ENCODE measurements around the gene DIRAS1. TPM values are rescaled to one million over a fixed set of nuclear protein-coding genes. Genes with fewer than 3 reads are reported as not detected.

DIRAS1 gene
- total and polyA plus RNA-seq, 2 of the 4 experiments (the other 2 are of a cell fraction) = 1.4 to 10.3 TPM

DNA sequence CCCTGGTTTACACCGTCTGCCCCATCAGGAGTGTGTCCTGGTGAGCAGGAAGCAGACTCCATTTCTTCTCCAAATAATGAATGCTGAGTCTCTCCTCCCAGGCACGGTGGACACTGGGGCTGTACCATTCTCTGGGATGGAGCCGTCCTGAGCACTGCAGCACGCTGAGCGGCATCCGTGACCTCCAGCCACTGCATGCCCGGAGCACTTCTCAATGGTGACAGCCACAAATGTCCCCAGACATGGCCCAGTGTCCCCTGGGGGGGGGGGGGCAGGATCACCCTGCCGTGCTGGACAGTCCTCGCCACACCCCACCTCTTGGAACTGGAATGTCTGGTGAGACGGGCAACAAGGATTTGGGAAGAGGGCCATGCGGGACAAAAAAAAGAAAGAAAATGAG is 56.1 kb downstream of the DIRAS1 start:
- WGBS, 2 experiments (ENCODE audit: extremely low coverage in 2 of 2, insufficient read length in 1 of 2) = no CpG with 5 or more reads among the region's 11 CpGs
- Histone ChIP-seq H2BK20ac (ENCODE audit: low read depth, low read length) (no peak overlapping the region), H3K9me1 (ENCODE audit: insufficient read depth, low read length) (no peaks in the 10 kb centered on the region), H3K79me1 (ENCODE audit: low read depth in 1 of 2, low read length in 2 of 2) (no peaks in the 10 kb centered on the region), H3K4me3 (ENCODE audit: insufficient read depth, low read depth, low read length) (no peak overlapping the region), H3K36me3 (ENCODE audit: control insufficient read depth, insufficient read depth, low read length) (no peaks in the 10 kb centered on the region), H2AK9ac (replicated peaks; ENCODE audit: low read depth, low read length, poor library complexity) (no peak overlapping the region), H3K14ac (replicated peaks; ENCODE audit: low read depth, low read length) (no peak overlapping the region), H2BK120ac (ENCODE audit: low read depth, low read length) (no peak overlapping the region), H3K4ac (ENCODE audit: low read depth, low read length) (no peak overlapping the region), H2BK5ac (ENCODE audit: low read depth, low read length, poor library complexity, severe bottlenecking) (no peak overlapping the region), H3K4me1 (ENCODE audit: control insufficient read depth, insufficient read depth, low read length) (no peaks in the 10 kb centered on the region), H4K91ac (ENCODE audit: insufficient read depth, low read depth, low read length) (no peak overlapping the region), H4K8ac (ENCODE audit: low read depth in 2 of 2, low read length in 2 of 2) (no peak overlapping the region), H3K18ac (ENCODE audit: low read depth, low read length) (no peak overlapping the region), H3K4me2 (ENCODE audit: low read depth, low read length) (no peak overlapping the region), H3K9ac (ENCODE audit: low read depth, low read length) (no peak overlapping the region), H3K27ac (ENCODE audit: insufficient read depth, low read length) (no peak overlapping the region), H4K20me1 (ENCODE audit: insufficient read depth, low read length) (no peaks in the 10 kb centered on the region), H2AFZ (replicated peaks; ENCODE audit: low read length, poor library complexity) (no peak overlapping the region), H3K23ac (ENCODE audit: low read depth, low read length) (no peak overlapping the region), H3K56ac (ENCODE audit: extremely low read depth, insufficient read depth, low read length) (no peak overlapping the region), H2AK5ac (ENCODE audit: low read depth, low read length) (no peak overlapping the region), H3K27me3 (ENCODE audit: control insufficient read depth, insufficient read depth, low read length) (peaks cover 16% of the 10 kb centered on the region), H4K5ac (ENCODE audit: low read depth, low read length) (no peak overlapping the region), H3K9me3 (ENCODE audit: control insufficient read depth, insufficient read depth, low read length) (peaks cover 5% of the 10 kb centered on the region), H2BK15ac (ENCODE audit: low read depth, low read length) (no peak overlapping the region)
- no TSS peak for BruUV-seq (replicated peaks)
- in situ Hi-C loops (cut with MboI; ENCODE audit: low sequenced_read_pairs) (loop anchor here (10.0 kb wide), 1 partner anchor 200 kb away; the partner anchor contains the start of gene ZNF556), intact Hi-C loops (cut with micrococcal nuclease) (no loop called here), dilution Hi-C loops (cut with HindIII; ENCODE audit: low sequenced_read_pairs, unreplicated experiment) (no loop called here)
- DNase-seq = no peak
- TF ChIP-seq SMC3 (IDR thresholded peaks at IDR 0.05; ENCODE audit: low read depth, low read length) (no peak), RFX5 (IDR thresholded peaks at IDR 0.05; ENCODE audit: low read depth, low read length) (no peak), MAZ (IDR thresholded peaks at IDR 0.05; ENCODE audit: borderline replicate concordance, low read depth, low read length) (no peak)
- TF ChIP-seq, protein P1, sequence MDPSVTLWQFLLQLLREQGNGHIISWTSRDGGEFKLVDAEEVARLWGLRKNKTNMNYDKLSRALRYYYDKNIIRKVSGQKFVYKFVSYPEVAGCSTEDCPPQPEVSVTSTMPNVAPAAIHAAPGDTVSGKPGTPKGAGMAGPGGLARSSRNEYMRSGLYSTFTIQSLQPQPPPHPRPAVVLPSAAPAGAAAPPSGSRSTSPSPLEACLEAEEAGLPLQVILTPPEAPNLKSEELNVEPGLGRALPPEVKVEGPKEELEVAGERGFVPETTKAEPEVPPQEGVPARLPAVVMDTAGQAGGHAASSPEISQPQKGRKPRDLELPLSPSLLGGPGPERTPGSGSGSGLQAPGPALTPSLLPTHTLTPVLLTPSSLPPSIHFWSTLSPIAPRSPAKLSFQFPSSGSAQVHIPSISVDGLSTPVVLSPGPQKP (IDR thresholded peaks at IDR 0.05; ENCODE audit: borderline replicate concordance, low read depth, low read length) = no peak
- POLR2A ChIA-PET (ENCODE audit: unreplicated experiment) = no interaction called here
- CTCF ChIA-PET = no interaction called here
- no peak for ATAC-seq (ENCODE audit: low read depth)

Other genes with a start within 250 kb of the DIRAS1 start
- 28.1 and 30.1 TPM in 2 replicates for gene GADD45B, start 245.2 kb downstream of the DIRAS1 start, total RNA-seq (2012; rRNA removed)
- 84.0 and 106 TPM in 2 replicates for gene GADD45B, start 245.2 kb downstream of the DIRAS1 start, polyA plus RNA-seq (2012; rRNA removed)
- gene GNG7, start 18.7 kb downstream of the DIRAS1 start, total RNA-seq (2012; rRNA removed) = under 0.01 TPM in 2 replicates
- 0.19 and 0.21 TPM in 2 replicates for gene GNG7, start 18.7 kb downstream of the DIRAS1 start, polyA plus RNA-seq (2012; rRNA removed)
- gene SLC39A3, start 18.6 kb upstream of the DIRAS1 start, total RNA-seq (2012; rRNA removed) = 12.4 and 12.8 TPM in 2 replicates
- 38.2 and 45.1 TPM in 2 replicates for gene SLC39A3, start 18.6 kb upstream of the DIRAS1 start, polyA plus RNA-seq (2012; rRNA removed)
- gene SGTA, start 61.9 kb upstream of the DIRAS1 start, total RNA-seq (2012; rRNA removed) = 17.4 and 20.6 TPM in 2 replicates
- 72.9 and 89.7 TPM in 2 replicates for gene SGTA, start 61.9 kb upstream of the DIRAS1 start, polyA plus RNA-seq (2012; rRNA removed)
- gene THOP1, start 64.1 kb upstream of the DIRAS1 start, total RNA-seq (2012; rRNA removed) = 57.5 and 62.8 TPM in 2 replicates
- 91.9 and 110 TPM in 2 replicates for gene THOP1, start 64.1 kb upstream of the DIRAS1 start, polyA plus RNA-seq (2012; rRNA removed)
- 1.9 and 3.0 TPM in 2 replicates for gene ZNF554, start 98.5 kb upstream of the DIRAS1 start, total RNA-seq (2012; rRNA removed)
- gene ZNF554, start 98.5 kb upstream of the DIRAS1 start, polyA plus RNA-seq (2012; rRNA removed) = 1.2 and 1.5 TPM in 2 replicates
- 6.4 and 9.7 TPM in 2 replicates for gene ZNF555, start 120.1 kb upstream of the DIRAS1 start, total RNA-seq (2012; rRNA removed)
- gene ZNF555, start 120.1 kb upstream of the DIRAS1 start, polyA plus RNA-seq (2012; rRNA removed) = 1.6 and 2.8 TPM in 2 replicates
- not detected in 2 replicates for gene ZNF556, start 146.0 kb upstream of the DIRAS1 start, total RNA-seq (2012; rRNA removed)
- not detected in 2 replicates for gene ZNF556, start 146.0 kb upstream of the DIRAS1 start, polyA plus RNA-seq (2012; rRNA removed)
- gene ZNF57, start 179.6 kb upstream of the DIRAS1 start, total RNA-seq (2012; rRNA removed) = 6.1 and 8.6 TPM in 2 replicates
- gene ZNF57, start 179.6 kb upstream of the DIRAS1 start, polyA plus RNA-seq (2012; rRNA removed) = 1.6 and 2.2 TPM in 2 replicates
- 5.3 and 6.5 TPM in 2 replicates for gene ZNF77, start 223.6 kb upstream of the DIRAS1 start, total RNA-seq (2012; rRNA removed)
- gene ZNF77, start 223.6 kb upstream of the DIRAS1 start, polyA plus RNA-seq (2012; rRNA removed) = 3.6 and 3.9 TPM in 2 replicates